ENCODE measurements around the gene ARMH1.
A peak's percentile ranks its signal among the peaks of the same experiment; 100 is the strongest.
"Not testable (repeated sequence)": the region's sequence is repeated elsewhere in the genome, so short reads cannot be mapped to it uniquely, and the experiment has no call there.

The ARMH1 gene

DNA sequence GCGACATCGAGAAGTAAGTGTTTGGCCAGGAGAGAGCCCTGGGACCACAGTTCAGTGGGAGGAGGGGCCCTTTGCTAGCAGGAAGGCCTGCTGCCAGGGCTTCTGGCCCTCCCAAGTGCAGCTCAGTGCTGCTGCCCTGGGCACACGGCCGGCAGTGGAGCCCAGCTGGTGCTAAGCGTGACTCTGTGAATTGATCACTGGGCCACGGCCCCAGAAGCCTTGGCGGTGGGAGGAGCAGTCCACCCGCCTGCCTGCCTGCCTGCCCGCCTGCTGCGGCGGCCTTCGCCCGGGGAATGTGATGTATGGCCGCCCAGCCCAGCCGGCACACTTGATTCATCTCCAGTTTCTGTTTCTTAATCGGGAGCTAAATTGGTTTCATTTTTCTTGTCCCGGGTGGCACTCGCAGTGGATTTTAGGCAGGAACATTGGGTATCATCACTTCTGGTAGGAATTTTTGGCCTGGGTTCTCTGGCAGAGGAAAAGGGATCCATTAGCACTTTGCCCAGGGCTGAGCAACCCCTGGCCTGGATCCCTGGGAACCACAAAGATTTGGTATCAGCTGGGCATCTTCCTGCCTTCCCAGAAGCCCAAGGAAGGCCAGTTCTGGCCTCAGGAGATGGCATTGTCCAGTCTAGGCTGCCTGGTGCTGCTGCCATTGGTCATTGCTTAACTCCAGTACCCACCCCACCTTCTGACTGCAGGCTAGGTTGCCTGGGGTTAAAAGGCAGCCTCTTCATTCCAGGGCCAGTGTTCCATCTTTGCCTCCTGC, 28.9 kb upstream of the ARMH1 start:
- DNase-seq: no peak

- DNase-seq: no peak
Measured at GRCh38 chr1:44646261-44647110, 28.0 kb upstream of the ARMH1 start.

GRCh38 chr1:44647896-44648295, 26.6 kb upstream of the ARMH1 start:
- DNase-seq: no peak

GRCh38 chr1:44648529-44649250, 25.8 kb upstream of the ARMH1 start:
- no peak for DNase-seq

GRCh38 chr1:44649788-44650158, 24.7 kb upstream of the ARMH1 start:
- DNase-seq: no peak

DNA sequence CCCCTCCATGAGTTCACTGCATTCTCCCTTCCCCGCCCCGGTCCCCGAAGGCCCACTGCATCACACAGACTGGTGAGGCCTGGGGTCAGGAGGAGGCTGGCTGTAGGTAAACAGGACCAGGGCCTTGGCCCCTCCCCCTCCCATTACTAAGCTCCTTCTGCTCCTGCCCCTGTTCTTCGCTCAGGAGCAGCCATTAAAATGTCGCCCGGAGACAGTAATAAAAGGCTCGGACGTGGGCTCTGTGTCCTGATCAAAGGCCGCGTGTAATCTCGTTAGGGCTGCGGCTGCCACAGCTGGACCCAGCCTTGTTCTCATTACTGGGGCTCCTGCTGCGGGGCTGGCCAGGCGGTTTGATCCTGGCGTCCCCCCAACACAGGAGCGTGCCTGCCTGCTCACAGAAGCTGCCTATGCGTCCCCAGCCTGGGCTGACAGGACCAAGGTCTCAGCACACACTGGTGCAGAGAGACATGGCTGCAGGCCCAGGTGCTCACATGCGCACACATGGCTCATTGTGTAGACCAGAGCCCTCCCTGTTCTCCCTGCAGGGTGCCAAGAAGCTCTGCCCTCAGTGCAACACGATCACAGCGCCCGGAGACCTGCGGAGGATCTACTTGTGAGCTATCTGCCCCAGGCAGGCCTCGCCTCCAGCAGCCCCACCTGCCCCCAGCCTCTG, 24.2 kb upstream of the ARMH1 start:
- DNase-seq: no peak

DNA sequence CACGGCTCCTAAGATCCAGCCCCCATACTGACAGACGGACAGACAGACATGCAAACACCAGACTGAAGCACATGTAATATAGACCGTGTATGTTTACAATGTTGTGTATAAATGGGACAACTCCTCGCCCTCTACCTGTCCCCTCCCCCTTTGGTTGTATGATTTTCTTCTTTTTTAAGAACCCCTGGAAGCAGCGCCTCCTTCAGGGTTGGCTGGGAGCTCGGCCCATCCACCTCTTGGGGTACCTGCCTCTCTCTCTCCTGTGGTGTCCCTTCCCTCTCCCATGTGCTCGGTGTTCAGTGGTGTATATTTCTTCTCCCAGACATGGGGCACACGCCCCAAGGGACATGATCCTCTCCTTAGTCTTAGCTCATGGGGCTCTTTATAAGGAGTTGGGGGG, 23.4 kb upstream of the ARMH1 start:
- no peak for DNase-seq

GRCh38 chr1:44652445-44653106, 21.9 kb upstream of the ARMH1 start:
- DNase-seq: peak; percentile 15

GRCh38 chr1:44653107-44653964, 21.2 kb upstream of the ARMH1 start:
- DNase-seq: no peak

DNA sequence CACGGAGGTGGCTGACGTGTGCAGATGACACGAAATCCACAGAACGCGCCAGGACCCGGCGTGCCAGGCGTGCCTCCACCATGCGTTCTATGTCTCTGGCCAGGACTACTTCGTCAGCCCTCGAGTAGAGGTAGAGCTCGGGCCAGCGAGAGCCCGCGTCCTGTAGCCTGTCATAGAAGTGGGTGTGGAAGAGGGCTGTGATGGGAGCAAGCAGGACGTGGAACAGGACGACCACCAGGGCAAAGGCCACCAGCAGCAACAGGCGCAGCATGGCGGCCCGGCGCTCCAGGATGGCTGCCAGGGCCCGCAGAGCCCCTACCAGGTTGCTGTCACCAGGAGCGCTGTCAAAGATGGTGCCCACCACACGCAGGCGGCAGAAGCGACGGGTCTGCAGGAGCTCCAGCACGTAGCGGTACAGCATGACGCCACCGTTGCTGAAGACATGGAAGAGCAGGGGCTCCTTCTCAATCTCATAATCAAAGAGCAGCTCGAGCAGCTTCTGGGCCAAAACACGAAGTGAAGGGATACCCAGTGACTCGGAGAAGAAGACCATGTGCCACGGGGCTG, 19.8 kb upstream of the ARMH1 start:
- DNase-seq: no peak

DNA sequence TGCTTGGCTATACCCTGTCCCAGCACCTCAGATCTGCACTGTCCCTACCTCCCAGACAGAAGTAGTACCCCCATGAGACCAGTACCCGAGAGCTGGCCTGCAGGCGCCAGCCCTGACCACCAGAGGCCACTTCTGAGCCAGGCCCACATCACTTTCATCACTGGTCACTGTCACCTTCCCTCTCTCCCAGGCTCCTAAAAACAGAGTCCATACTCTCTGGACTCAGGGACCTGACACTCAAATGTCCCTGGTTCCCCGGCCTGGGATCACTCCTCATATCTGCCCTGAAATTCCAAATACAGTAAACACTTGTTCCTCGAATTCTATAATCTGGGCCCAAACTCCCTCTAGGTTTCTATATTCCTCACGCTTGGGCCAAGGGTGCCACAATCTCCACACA, 18.9 kb upstream of the ARMH1 start:
- no peak for DNase-seq

- no peak for DNase-seq
Measured at GRCh38 chr1:44659566-44659965, 14.9 kb upstream of the ARMH1 start.

DNA sequence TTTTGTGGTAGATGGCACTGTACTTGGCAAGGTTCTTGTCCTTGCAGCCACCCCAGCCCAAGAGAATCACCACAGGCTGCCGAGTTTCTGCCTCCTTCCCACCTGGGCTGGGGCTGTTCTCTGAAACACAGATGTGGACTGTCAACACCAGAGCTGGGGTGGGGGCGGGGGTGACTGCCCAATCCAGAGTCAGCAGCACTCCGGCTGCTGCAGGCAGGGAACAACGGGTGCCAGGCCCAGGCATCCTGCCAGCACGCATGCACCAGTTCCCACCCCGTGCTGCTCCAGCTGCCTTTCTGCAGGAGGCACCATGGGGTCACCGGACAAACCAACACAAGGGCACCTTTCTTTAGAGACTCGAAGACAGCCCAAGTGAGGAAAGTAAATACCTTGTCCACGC, 14.3 kb upstream of the ARMH1 start:
- DNase-seq: no peak

GRCh38 chr1:44661781-44662682, 12.5 kb upstream of the ARMH1 start:
- DNase-seq: no peak

DNA sequence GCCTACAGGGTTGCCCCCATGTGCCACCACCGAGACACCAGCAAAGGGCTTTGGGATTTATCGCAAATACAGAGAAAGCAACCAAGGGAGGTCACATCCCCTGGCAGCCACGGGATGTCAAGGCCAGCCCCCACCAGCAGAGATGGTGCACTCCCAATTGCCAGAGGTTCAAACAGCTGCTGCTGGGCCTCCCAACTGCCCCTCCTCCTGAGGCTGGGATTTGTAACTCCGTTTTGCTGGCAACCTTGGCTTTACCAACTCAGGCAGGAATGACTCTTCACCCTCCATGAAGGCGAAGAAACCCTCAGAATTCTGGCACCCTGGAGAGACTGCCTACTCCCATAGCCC, 11.9 kb upstream of the ARMH1 start:
- DNase-seq: no peak

DNA sequence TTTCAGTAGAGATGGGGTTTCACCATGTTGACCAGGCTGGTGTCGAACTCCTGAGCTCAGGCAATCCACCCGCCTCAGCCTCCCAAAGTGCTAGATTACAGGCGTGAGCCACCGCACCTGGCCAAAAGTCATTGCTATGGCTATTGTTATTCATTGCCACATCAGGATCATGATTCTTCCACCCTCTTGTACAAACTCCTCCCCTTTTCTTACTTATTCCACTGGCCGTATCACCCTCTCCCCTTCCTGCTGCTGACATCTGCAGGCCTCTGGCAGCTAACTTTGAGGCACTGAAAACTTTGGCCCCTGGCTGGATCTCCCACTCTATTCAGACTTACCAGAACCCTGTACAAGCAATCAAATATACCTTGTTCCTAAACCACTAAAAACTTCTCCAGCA, 11.1 kb upstream of the ARMH1 start:
- DNase-seq: no peak

GRCh38 chr1:44664730-44665370, 9.7 kb upstream of the ARMH1 start:
- DNase-seq: no peak

GRCh38 chr1:44666719-44667118, 7.8 kb upstream of the ARMH1 start:
- DNase-seq: not testable (repeated sequence)

- DNase-seq: no peak
Measured at GRCh38 chr1:44670751-44671640, 3.5 kb upstream of the ARMH1 start.

All from NCI-H1048 (cell line).